ENCODE measurements around the gene ATP5ME. TPM values are rescaled to one million over a fixed set of nuclear protein-coding genes. Genes with fewer than 3 reads are reported as not detected.

The ATP5ME gene
- total and polyA plus RNA-seq, 4 donors: 31.4 to 621 (median 169) TPM

DNA sequence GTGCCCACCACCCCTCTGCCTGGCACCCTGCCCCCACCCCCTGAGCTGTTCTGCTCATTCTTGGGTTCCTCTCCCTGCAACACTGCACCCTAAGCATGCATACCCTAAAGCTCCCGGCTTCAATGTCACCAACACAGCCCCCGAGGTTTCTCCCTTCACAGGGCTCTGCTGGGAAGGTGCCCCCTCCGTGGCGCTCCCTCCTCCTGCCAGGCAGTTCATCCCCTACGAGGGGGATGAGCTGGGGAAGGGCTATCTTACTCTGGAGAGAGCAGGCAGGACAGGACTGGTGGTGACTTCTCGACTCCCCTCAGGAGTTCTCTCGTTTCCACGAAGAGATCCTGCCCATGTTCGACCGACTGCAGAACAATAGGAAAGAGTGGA lies 6.5 kb downstream of the ATP5ME start:
- WGBS: 69% methylated on average over 10 of the region's 10 CpGs
- Histone ChIP-seq H3K9ac (ENCODE audit: low read depth in 1 of 2, low read length in 2 of 2) (no peak overlapping the region), H3K4me3 (ENCODE audit: low read depth in 1 of 3, low read length in 3 of 3) (no peak overlapping the region), H3K36me3 (ENCODE audit: control insufficient read depth in 4 of 4, insufficient read depth in 3 of 4, low read depth in 1 of 4, low read length in 3 of 4) (peaks cover 2 to 18% (median 13%) of the 10 kb centered on the region in 4 donors), H3K4me1 (ENCODE audit: control insufficient read depth in 4 of 4, insufficient read depth in 4 of 4, low read length in 3 of 4) (no peaks in the 10 kb centered on the region), H3K27ac (ENCODE audit: low read depth in 1 of 2, low read length in 2 of 2) (no peak overlapping the region), H3K9me3 (ENCODE audit: control insufficient read depth in 4 of 4, low read length in 3 of 4) (no peaks in the 10 kb centered on the region), H3K27me3 (ENCODE audit: control insufficient read depth in 4 of 4, insufficient read depth in 4 of 4, low read length in 3 of 4) (no peaks in the 10 kb centered on the region)
- TF ChIP-seq FOXA1 (IDR thresholded peaks at IDR 0.05) (no peak), RAD21 (IDR thresholded peaks at IDR 0.05) (no peak), HNF4G (IDR thresholded peaks at IDR 0.05) (no peak), TAF1 (conservative IDR thresholded peaks at IDR 0.05) (no peak), FOXA2 (IDR thresholded peaks at IDR 0.05) (no peak)
- TF ChIP-seq, protein P1, sequence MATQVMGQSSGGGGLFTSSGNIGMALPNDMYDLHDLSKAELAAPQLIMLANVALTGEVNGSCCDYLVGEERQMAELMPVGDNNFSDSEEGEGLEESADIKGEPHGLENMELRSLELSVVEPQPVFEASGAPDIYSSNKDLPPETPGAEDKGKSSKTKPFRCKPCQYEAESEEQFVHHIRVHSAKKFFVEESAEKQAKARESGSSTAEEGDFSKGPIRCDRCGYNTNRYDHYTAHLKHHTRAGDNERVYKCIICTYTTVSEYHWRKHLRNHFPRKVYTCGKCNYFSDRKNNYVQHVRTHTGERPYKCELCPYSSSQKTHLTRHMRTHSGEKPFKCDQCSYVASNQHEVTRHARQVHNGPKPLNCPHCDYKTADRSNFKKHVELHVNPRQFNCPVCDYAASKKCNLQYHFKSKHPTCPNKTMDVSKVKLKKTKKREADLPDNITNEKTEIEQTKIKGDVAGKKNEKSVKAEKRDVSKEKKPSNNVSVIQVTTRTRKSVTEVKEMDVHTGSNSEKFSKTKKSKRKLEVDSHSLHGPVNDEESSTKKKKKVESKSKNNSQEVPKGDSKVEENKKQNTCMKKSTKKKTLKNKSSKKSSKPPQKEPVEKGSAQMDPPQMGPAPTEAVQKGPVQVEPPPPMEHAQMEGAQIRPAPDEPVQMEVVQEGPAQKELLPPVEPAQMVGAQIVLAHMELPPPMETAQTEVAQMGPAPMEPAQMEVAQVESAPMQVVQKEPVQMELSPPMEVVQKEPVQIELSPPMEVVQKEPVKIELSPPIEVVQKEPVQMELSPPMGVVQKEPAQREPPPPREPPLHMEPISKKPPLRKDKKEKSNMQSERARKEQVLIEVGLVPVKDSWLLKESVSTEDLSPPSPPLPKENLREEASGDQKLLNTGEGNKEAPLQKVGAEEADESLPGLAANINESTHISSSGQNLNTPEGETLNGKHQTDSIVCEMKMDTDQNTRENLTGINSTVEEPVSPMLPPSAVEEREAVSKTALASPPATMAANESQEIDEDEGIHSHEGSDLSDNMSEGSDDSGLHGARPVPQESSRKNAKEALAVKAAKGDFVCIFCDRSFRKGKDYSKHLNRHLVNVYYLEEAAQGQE (IDR thresholded peaks at IDR 0.05): no peak
- TF ChIP-seq, protein P2, sequence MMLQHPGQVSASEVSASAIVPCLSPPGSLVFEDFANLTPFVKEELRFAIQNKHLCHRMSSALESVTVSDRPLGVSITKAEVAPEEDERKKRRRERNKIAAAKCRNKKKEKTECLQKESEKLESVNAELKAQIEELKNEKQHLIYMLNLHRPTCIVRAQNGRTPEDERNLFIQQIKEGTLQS (IDR thresholded peaks at IDR 0.05): no peak
- TF ChIP-seq, protein P3, sequence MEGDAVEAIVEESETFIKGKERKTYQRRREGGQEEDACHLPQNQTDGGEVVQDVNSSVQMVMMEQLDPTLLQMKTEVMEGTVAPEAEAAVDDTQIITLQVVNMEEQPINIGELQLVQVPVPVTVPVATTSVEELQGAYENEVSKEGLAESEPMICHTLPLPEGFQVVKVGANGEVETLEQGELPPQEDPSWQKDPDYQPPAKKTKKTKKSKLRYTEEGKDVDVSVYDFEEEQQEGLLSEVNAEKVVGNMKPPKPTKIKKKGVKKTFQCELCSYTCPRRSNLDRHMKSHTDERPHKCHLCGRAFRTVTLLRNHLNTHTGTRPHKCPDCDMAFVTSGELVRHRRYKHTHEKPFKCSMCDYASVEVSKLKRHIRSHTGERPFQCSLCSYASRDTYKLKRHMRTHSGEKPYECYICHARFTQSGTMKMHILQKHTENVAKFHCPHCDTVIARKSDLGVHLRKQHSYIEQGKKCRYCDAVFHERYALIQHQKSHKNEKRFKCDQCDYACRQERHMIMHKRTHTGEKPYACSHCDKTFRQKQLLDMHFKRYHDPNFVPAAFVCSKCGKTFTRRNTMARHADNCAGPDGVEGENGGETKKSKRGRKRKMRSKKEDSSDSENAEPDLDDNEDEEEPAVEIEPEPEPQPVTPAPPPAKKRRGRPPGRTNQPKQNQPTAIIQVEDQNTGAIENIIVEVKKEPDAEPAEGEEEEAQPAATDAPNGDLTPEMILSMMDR (IDR thresholded peaks at IDR 0.05; ENCODE audit: low read depth, low read length, missing input control): no peak
- DNase-seq (ENCODE audit: low spot score): no peak

DNA sequence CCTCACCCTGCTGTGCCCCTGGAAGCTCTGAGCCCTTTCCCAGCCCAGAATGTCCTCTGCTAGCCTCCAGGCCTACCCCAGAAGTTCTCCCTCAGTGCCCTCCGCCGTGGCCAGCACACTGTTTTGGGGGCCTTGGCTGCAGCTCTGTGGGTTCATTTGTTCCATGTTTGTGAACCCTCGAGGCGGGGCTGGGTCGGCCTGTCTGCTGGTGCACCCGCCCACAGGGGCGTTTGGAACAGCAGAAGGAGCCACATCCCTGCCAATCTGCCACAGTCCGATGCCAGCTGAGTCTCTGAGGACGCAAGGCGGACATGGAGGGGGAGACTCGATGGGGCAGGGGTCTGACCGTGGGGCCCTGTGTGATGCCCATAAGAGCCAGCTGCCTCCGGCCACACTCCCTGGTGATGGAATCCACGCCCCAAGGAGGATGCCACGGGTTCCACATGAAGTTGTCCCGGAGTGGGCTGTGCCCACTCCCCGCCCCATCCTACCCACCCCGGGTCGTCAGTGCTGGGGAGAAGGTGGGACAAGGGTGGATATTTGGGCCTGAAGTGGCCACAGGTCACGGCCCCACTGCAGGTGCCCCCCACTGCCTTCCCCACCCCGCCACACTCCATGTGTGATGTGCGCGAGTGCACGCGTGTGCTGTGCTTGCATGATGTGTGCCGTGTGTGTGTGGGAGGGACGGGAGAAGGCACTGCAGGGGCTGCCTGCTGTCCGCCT lies 7.1 kb downstream of the ATP5ME start:
- 85% methylated on average over 28 of the region's 28 CpGs for WGBS
- H3K27ac ChIP-seq (ENCODE audit: low read depth in 1 of 2, low read length in 2 of 2): no peak overlapping the region
- H3K9me3 ChIP-seq (ENCODE audit: control insufficient read depth in 4 of 4, low read length in 3 of 4): no peaks in the 10 kb centered on the region
- no peaks in the 10 kb centered on the region for H3K27me3 ChIP-seq (ENCODE audit: control insufficient read depth in 4 of 4, insufficient read depth in 4 of 4, low read length in 3 of 4)
- no peak for DNase-seq (ENCODE audit: low spot score)
- peaks cover 1 to 14% (median 8%) of the 10 kb centered on the region in 4 donors for H3K36me3 ChIP-seq (ENCODE audit: control insufficient read depth in 4 of 4, insufficient read depth in 3 of 4, low read depth in 1 of 4, low read length in 3 of 4)
- H3K4me3 ChIP-seq (ENCODE audit: low read depth in 1 of 3, low read length in 3 of 3): no peak overlapping the region
- no peak overlapping the region for H3K9ac ChIP-seq (ENCODE audit: low read depth in 1 of 2, low read length in 2 of 2)
- H3K4me1 ChIP-seq (ENCODE audit: control insufficient read depth in 4 of 4, insufficient read depth in 4 of 4, low read length in 3 of 4): no peaks in the 10 kb centered on the region
- TF ChIP-seq, protein P2 (IDR thresholded peaks at IDR 0.05): no peak
- TF ChIP-seq TAF1 (conservative IDR thresholded peaks at IDR 0.05): no peak
- TF ChIP-seq, protein P4, sequence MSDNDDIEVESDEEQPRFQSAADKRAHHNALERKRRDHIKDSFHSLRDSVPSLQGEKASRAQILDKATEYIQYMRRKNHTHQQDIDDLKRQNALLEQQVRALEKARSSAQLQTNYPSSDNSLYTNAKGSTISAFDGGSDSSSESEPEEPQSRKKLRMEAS (IDR thresholded peaks at IDR 0.05): no peak
- TF ChIP-seq YY1 (IDR thresholded peaks at IDR 0.05): no peak
- no peak for TF ChIP-seq RAD21 (IDR thresholded peaks at IDR 0.05)
- TF ChIP-seq FOXA2 (IDR thresholded peaks at IDR 0.05): no peak
- no peak for TF ChIP-seq NR2F2 (IDR thresholded peaks at IDR 0.05)
- no peak for TF ChIP-seq FOXA1 (IDR thresholded peaks at IDR 0.05)
- no peak for TF ChIP-seq GABPA (IDR thresholded peaks at IDR 0.05 in 1 of 2, conservative IDR thresholded peaks at IDR 0.05 in 1 of 2)
- TF ChIP-seq EGR1 (IDR thresholded peaks at IDR 0.05; ENCODE audit: low read depth in 2 of 2): no peak
- TF ChIP-seq, protein P1 (IDR thresholded peaks at IDR 0.05): no peak
- TF ChIP-seq HNF4G (IDR thresholded peaks at IDR 0.05): no peak
- TF ChIP-seq RXRA (IDR thresholded peaks at IDR 0.05): no peak
- TF ChIP-seq SP1 (IDR thresholded peaks at IDR 0.05): no peak
- TF ChIP-seq, protein P3 (IDR thresholded peaks at IDR 0.05; ENCODE audit: low read depth, low read length, missing input control): no peak
- TF ChIP-seq JUND (IDR thresholded peaks at IDR 0.05): no peak
- no peak for TF ChIP-seq HNF4A (conservative IDR thresholded peaks at IDR 0.05)

All from liver (tissue), 9 donors.